GM23248 (cell line): ENCODE measurements around the gene PCDHB10. TPM values are rescaled to one million over a fixed set of nuclear protein-coding genes. Genes with fewer than 3 reads are reported as not detected.
"Not testable (repeated sequence)": the region's sequence is repeated elsewhere in the genome, so short reads cannot be mapped to it uniquely, and the experiment has no call there.

Experiments used
- DNase-seq: peaks from one replicate; pipeline ENCODE4 v3.0.0-alpha.2; 2015
- H2AFZ ChIP-seq: fragments of 200-600 bp; sonication (generic); 2 replicates; pipeline ENCODE4 v1.6.1; 2016; ENCODE audit warnings: antibody characterized with exemption
- H3F3A ChIP-seq: fragments of 200-600 bp; sonication (generic); 2 replicates; pipeline ENCODE4 v1.6.1; 2016; ENCODE audit warnings: mild to moderate bottlenecking, antibody characterized with exemption, mixed run types; ENCODE audit not compliant: insufficient read depth
- H3K27ac ChIP-seq: fragments of 200-600 bp; sonication (generic); 2 replicates; pipeline ENCODE4 v1.5.1; 2016; ENCODE audit warnings: mild to moderate bottlenecking
- H3K27me3 ChIP-seq: fragments of 200-600 bp; sonication (generic); replicated peaks from 2 replicates; pipeline ENCODE4 v1.6.1; 2016; ENCODE audit warnings: mild to moderate bottlenecking; ENCODE audit not compliant: insufficient read depth
- H3K36me3 ChIP-seq: fragments of 200-600 bp; sonication (generic); 2 replicates; pipeline ENCODE4 v1.6.1; 2016; ENCODE audit warnings: low read depth, mild to moderate bottlenecking
- H3K4me1 ChIP-seq: fragments of 200-600 bp; sonication (generic); 2 replicates; pipeline ENCODE4 v1.6.1; 2016; ENCODE audit warnings: mild to moderate bottlenecking; ENCODE audit not compliant: insufficient read depth
- H3K4me2 ChIP-seq: fragments of 200-600 bp; sonication (generic); one replicate; pipeline ENCODE4 v1.6.1; 2016; ENCODE audit warnings: mild to moderate bottlenecking; ENCODE audit not compliant: unreplicated experiment
- H3K4me3 ChIP-seq: fragments of 200-600 bp; sonication (generic); 2 replicates; pipeline ENCODE4 v1.5.1; 2016; ENCODE audit warnings: mild to moderate bottlenecking
- H3K79me2 ChIP-seq: fragments of 200-600 bp; sonication (generic); 2 replicates; pipeline ENCODE4 v1.6.1; 2016; ENCODE audit warnings: mild to moderate bottlenecking; ENCODE audit not compliant: insufficient read depth
- H3K9ac ChIP-seq: fragments of 200-600 bp; sonication (generic); 2 replicates; pipeline ENCODE4 v1.6.1; 2016; ENCODE audit warnings: mild to moderate bottlenecking
- H3K9me2 ChIP-seq: fragments of 200-600 bp; sonication (generic); 2 replicates; pipeline ENCODE4 v1.6.1; 2016; ENCODE audit warnings: mixed run types, mild to moderate bottlenecking, moderate library complexity; ENCODE audit not compliant: insufficient read depth
- H3K9me3 ChIP-seq: fragments of 200-600 bp; sonication (generic); one replicate; pipeline ENCODE4 v1.6.1; 2017; ENCODE audit warnings: low read depth
- H4K20me1 ChIP-seq: fragments of 200-600 bp; sonication (generic); 2 replicates; pipeline ENCODE4 v1.6.0; 2016; ENCODE audit not compliant: insufficient read depth
- EZH2 ChIP-seq: fragments of 200-600 bp; sonication (generic); IDR thresholded peaks from 2 replicates; pipeline ENCODE4 v1.6.1; 2018; ENCODE audit warnings: antibody characterized with exemption, mild to moderate bottlenecking; ENCODE audit not compliant: insufficient read depth, poor library complexity, severe bottlenecking
- EZH2phosphoT487 ChIP-seq: fragments of 200-600 bp; sonication (generic); IDR thresholded peaks from 2 replicates; pipeline ENCODE4 v1.6.1; 2018; ENCODE audit warnings: antibody characterized with exemption, moderate library complexity, mild to moderate bottlenecking, low read depth; ENCODE audit not compliant: insufficient read depth
- WGBS, 2 experiments: methylation state at CpG; one replicate each; pipeline ENCODE4 v1.1.6; 2015 to 2017; ENCODE audit warnings: low lambda C conversion rate in 2 of 2, low coverage in 1 of 2; ENCODE audit errors: missing lambda C conversion rate in 2 of 2; 5-methylcytosine and 5-hydroxymethylcytosine counted together
- in situ Hi-C: fragments of 300-500 bp; cut with MboI; formaldehyde crosslinking; loops from 2 replicates; pipeline ENCODE4 v1.15.0; 2020
- polyA plus RNA-seq: library from polyadenylated mRNA; unstranded; fragments of >200 nt; fragmentation: Nextera tagmentation; extraction: Ambion mirVana; gene quantifications from 2 replicates; pipeline ENCODE4 v1.2.1, GENCODE V29; 2016
- total RNA-seq: library from RNA; depleted of rRNA; stranded (reverse); fragments of >200 nt; shearing (Covaris generic); gene quantifications from 2 replicates; pipeline ENCODE4 v1.2.3, GENCODE V29; 2014

PCDHB10 gene
- total and polyA plus RNA-seq, 2 experiments from 2014 or later = 1.3 to 2.9 TPM

GRCh38 chr5:141155540-141156374 is 36.4 kb upstream of the PCDHB10 start:
- H2AFZ ChIP-seq = no peak overlapping the region
- H3K27ac ChIP-seq = no peak overlapping the region
- no peaks in the 10 kb centered on the region for H4K20me1 ChIP-seq
- no peaks in the 10 kb centered on the region for H3K4me1 ChIP-seq
- H3K9me2 ChIP-seq = no peaks in the 10 kb centered on the region
- in situ Hi-C loops = no loop called here
- H3K9ac ChIP-seq = no peak overlapping the region
- no peak overlapping the region for H3K4me3 ChIP-seq
- no peaks in the 10 kb centered on the region for H3K36me3 ChIP-seq
- H3K9me3 ChIP-seq = no peaks in the 10 kb centered on the region
- TF ChIP-seq EZH2 = no peak
- TF ChIP-seq EZH2phosphoT487 = no peak
- peak; percentile 23 for DNase-seq
- H3F3A ChIP-seq = no peaks in the 10 kb centered on the region
- 0 out of 2 replicates have a peak, but pooled peaks cover 4% of the 10 kb centered on the region for H3K27me3 ChIP-seq
- H3K4me2 ChIP-seq = no peak overlapping the region
- WGBS, 2 experiments = 18% methylated on average over 21 of the region's 21 CpGs
- no peaks in the 10 kb centered on the region for H3K79me2 ChIP-seq

- H3K4me3 ChIP-seq, H2AFZ ChIP-seq, H3K79me2 ChIP-seq, H3K27ac ChIP-seq, H3K36me3 ChIP-seq, H3K4me2 ChIP-seq, DNase-seq, H3K4me1 ChIP-seq, H3K9me2 ChIP-seq, H3K27me3 ChIP-seq, H3F3A ChIP-seq, in situ Hi-C loops, H3K9ac ChIP-seq, H3K9me3 ChIP-seq, H4K20me1 ChIP-seq: not testable (repeated sequence)
- 46 to 52% methylated on average over 38 of the region's 38 CpGs for WGBS, 2 experiments
Measured at GRCh38 chr5:141157356-141157755, 34.8 kb upstream of the PCDHB10 start.

GRCh38 chr5:141157901-141158300 is 34.3 kb upstream of the PCDHB10 start:
- H3F3A ChIP-seq, H3K79me2 ChIP-seq, DNase-seq, H3K9ac ChIP-seq, in situ Hi-C loops, H2AFZ ChIP-seq, H3K27me3 ChIP-seq, H4K20me1 ChIP-seq, H3K9me2 ChIP-seq, H3K36me3 ChIP-seq, H3K4me1 ChIP-seq, H3K9me3 ChIP-seq, H3K4me3 ChIP-seq, H3K27ac ChIP-seq, H3K4me2 ChIP-seq: not testable (repeated sequence)
- 26 to 27% methylated on average over 17 to 26 of the region's 28 CpGs for WGBS, 2 experiments

GRCh38 chr5:141172381-141173204 is 19.6 kb upstream of the PCDHB10 start, which contains the start of gene PCDHB7:
Gene PCDHB7, plus strand, starts transcription at chr5:141172644. Its CDS starts 192 bp downstream, at chr5:141172836.
- TF ChIP-seq EZH2 (no peak), EZH2phosphoT487 (no peak)
- DNase-seq = peak; percentile 67
- no peak within 1 kb of the TSS for H3K9ac ChIP-seq
- 33% methylated on average over 20 of the region's 20 CpGs for WGBS, 2 experiments
- peak within 1 kb of the TSS; percentile 73 for H2AFZ ChIP-seq
- H3K4me2 ChIP-seq = peak within 1 kb of the TSS; percentile 75
- H3K9me3 ChIP-seq = no peaks in the 10 kb centered on the region
- H3F3A ChIP-seq = no peaks in the 10 kb centered on the region
- no peaks in the 10 kb centered on the region for H3K36me3 ChIP-seq
- no peaks in the 10 kb centered on the region for H3K79me2 ChIP-seq
- H3K9me2 ChIP-seq = no peaks in the 10 kb centered on the region
- peak within 1 kb of the TSS; percentile 50 for H3K4me3 ChIP-seq
- no peak within 1 kb of the TSS for H3K27ac ChIP-seq
- in situ Hi-C loops = no loop called here
- no peaks in the 10 kb centered on the region for H4K20me1 ChIP-seq
- H3K4me1 ChIP-seq = no peaks in the 10 kb centered on the region
- H3K27me3 ChIP-seq = peaks cover 13% of the 10 kb centered on the region; the same call in 1 of the 2 replicates

GRCh38 chr5:141174291-141175104 is 17.7 kb upstream of the PCDHB10 start:
- DNase-seq, H2AFZ ChIP-seq, H3K9me2 ChIP-seq, H3K9me3 ChIP-seq, H3K79me2 ChIP-seq, H3K4me3 ChIP-seq, H3F3A ChIP-seq, in situ Hi-C loops, H4K20me1 ChIP-seq, H3K4me1 ChIP-seq, H3K36me3 ChIP-seq, H3K27ac ChIP-seq, H3K4me2 ChIP-seq, H3K9ac ChIP-seq: not testable (repeated sequence)
- 45 to 46% methylated on average over 75 to 77 of the region's 79 CpGs for WGBS, 2 experiments
- H3K27me3 ChIP-seq = peaks cover 17% of the 10 kb centered on the region; the same call in 1 of the 2 replicates
